ENCODE data around the gene FEZF1.
A peak's percentile ranks its signal among the peaks of the same experiment; 100 is the strongest.

FEZF1 gene

DNA sequence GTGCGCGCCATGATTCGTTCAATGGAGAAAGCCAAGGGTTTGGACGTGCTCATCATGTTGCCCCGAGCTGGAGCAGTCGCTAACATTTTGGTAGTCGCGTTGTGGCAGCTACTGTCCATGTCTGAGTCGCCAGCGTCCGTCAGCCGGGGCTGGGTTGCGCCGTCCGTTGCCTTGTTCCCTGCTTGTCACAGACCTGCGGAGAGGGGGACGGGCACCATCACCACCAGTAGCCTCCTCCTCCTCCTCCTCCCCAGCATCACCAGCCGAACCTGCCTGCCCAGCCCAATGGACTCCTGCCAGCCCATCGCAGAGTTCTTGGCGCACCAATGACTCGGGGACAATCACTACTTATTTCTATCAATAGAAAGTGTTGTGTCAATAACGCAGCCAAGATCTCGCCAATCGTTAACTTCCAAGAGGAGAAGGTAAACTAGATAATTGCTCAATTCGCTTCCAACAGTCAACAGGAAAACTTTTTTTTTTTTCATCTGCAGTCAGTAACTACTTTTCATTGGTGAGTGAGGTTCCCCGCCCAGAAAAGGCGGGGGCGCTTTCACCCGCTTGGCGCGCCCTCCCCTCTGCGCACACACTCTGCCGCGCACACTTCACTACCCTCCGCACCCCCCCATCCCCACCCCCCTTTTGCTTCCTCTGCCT, at the start of gene FEZF1:
Gene FEZF1, minus strand, starts transcription at position 432 of the 657 bp plus-strand sequence. Its CDS starts 313 bp downstream, at position 119.
- Histone ChIP-seq H3K27me3 (ENCODE audit: control insufficient read depth, insufficient read depth, low read length) (peaks cover 100% of the 10 kb centered on the region), H3K4me3 (ENCODE audit: low read depth, low read length) (peak within 1 kb of the TSS; percentile 58), H3K9ac (ENCODE audit: low read length) (no peak within 1 kb of the TSS), H3K4me1 (ENCODE audit: control insufficient read depth, insufficient read depth, low read length) (peaks cover 42% of the 10 kb centered on the region), H3K9me3 (ENCODE audit: control insufficient read depth, insufficient read depth, low read depth, low read length) (no peaks in the 10 kb centered on the region), H3K36me3 (ENCODE audit: control insufficient read depth, insufficient read depth, low read length) (no peaks in the 10 kb centered on the region), H3K27ac (ENCODE audit: low read depth, low read length) (no peak within 1 kb of the TSS)

GRCh38 chr7:122352454-122352853, 47.9 kb upstream of the FEZF1 start:
- Histone ChIP-seq H3K27me3 (ENCODE audit: control insufficient read depth, insufficient read depth, low read length) (no peaks in the 10 kb centered on the region), H3K27ac (ENCODE audit: low read depth, low read length) (no peak overlapping the region), H3K4me3 (ENCODE audit: low read depth, low read length) (no peak overlapping the region), H3K9me3 (ENCODE audit: control insufficient read depth, insufficient read depth, low read depth, low read length) (no peaks in the 10 kb centered on the region), H3K36me3 (ENCODE audit: control insufficient read depth, insufficient read depth, low read length) (no peaks in the 10 kb centered on the region), H3K9ac (ENCODE audit: low read length) (no peak overlapping the region), H3K4me1 (ENCODE audit: control insufficient read depth, insufficient read depth, low read length) (peaks cover 8% of the 10 kb centered on the region; the same call in 1 of the 2 replicates)

DNA sequence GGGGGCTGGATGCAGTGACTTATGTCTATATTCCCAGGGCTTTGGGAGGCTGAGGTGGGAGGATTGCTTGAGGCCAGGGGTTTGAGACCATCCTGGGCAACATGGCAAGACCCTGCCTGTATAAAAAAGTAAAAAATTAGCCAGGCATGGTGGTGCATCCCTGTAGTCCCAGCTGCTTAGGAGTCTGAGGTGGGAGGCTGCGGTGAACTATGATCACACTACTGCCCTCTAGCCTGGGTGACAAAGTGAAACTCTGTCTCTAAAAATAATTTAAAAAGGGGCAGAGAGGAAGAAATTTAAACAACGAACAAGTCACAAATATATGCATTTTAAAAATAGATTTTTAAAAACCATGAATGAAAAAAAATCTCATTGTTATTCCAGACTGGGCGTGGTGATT, 46.2 kb upstream of the FEZF1 start:
- no peak overlapping the region for H3K4me3 ChIP-seq (ENCODE audit: low read depth, low read length)
- no peaks in the 10 kb centered on the region for H3K9me3 ChIP-seq (ENCODE audit: control insufficient read depth, insufficient read depth, low read depth, low read length)
- no peaks in the 10 kb centered on the region for H3K27me3 ChIP-seq (ENCODE audit: control insufficient read depth, insufficient read depth, low read length)
- no peak overlapping the region for H3K27ac ChIP-seq (ENCODE audit: low read depth, low read length)
- no peaks in the 10 kb centered on the region for H3K36me3 ChIP-seq (ENCODE audit: control insufficient read depth, insufficient read depth, low read length)
- H3K4me1 ChIP-seq (ENCODE audit: control insufficient read depth, insufficient read depth, low read length) = peaks cover 8% of the 10 kb centered on the region; the same call in 1 of the 2 replicates
- no peak overlapping the region for H3K9ac ChIP-seq (ENCODE audit: low read length)

- Histone ChIP-seq H3K9me3 (ENCODE audit: control insufficient read depth, insufficient read depth, low read depth, low read length) (no peaks in the 10 kb centered on the region), H3K9ac (ENCODE audit: low read length) (no peak overlapping the region), H3K27ac (ENCODE audit: low read depth, low read length) (no peak overlapping the region), H3K4me1 (ENCODE audit: control insufficient read depth, insufficient read depth, low read length) (peaks cover 19% of the 10 kb centered on the region), H3K36me3 (ENCODE audit: control insufficient read depth, insufficient read depth, low read length) (no peaks in the 10 kb centered on the region), H3K4me3 (ENCODE audit: low read depth, low read length) (no peak overlapping the region), H3K27me3 (ENCODE audit: control insufficient read depth, insufficient read depth, low read length) (no peaks in the 10 kb centered on the region)
Measured at GRCh38 chr7:122344303-122344620, 39.7 kb upstream of the FEZF1 start.

DNA sequence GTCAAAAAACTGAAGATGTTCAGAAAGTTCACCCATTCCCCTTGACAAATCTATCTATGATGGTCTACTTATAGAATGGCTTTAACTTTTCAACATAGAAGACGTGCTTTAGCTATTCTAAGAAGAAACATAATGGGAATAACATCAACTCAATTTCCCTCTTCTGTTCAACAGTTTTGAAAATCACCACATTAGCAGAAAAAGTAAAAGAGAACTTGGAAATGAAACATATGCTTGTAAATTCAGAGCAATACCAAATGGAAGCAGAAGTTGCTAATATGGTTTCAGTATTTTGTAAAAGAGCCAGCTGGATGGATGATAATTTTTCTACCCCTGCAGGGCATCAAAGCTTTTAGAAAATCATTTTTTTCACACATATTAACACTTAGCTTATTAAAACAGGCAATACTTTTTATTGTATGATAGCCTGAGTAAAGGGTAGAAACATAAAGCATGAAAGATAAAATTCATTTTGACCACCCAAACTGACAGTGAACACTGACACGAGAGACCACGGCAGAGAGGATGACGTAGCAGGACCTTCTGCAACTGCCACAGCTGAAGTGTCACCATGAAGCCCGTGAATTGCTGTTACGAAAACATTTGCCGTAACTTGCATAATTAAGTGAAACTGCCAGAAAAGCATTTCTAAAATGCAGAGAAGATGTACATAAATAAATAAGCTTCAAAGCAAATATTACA, 39.2 kb upstream of the FEZF1 start:
- H3K4me1 ChIP-seq (ENCODE audit: control insufficient read depth, insufficient read depth, low read length) = peaks cover 19% of the 10 kb centered on the region
- H3K27ac ChIP-seq (ENCODE audit: low read depth, low read length) = no peak overlapping the region
- no peaks in the 10 kb centered on the region for H3K9me3 ChIP-seq (ENCODE audit: control insufficient read depth, insufficient read depth, low read depth, low read length)
- H3K4me3 ChIP-seq (ENCODE audit: low read depth, low read length) = no peak overlapping the region
- no peak overlapping the region for H3K9ac ChIP-seq (ENCODE audit: low read length)
- H3K36me3 ChIP-seq (ENCODE audit: control insufficient read depth, insufficient read depth, low read length) = no peaks in the 10 kb centered on the region
- H3K27me3 ChIP-seq (ENCODE audit: control insufficient read depth, insufficient read depth, low read length) = no peaks in the 10 kb centered on the region

DNA sequence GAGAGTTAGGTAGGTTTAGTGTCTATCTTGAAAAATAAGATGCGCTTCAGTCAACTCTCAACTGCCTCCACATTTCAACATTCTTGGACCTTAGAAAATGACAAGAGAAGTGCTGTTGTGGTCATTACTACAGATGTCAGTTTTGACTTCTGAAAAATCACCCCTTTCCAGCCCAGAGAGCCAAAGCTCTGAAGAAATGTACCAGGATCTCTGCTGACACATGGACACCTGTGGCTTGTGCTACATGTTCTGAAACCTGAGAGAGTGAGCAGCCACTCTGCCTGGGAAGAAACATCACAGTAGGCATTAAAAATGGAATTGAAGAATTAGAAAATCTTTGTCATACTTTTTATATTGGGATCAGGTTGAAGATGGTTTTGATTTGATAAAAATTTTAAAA, 35.9 kb upstream of the FEZF1 start:
- Histone ChIP-seq H3K27ac (ENCODE audit: low read depth, low read length) (no peak overlapping the region), H3K9ac (ENCODE audit: low read length) (no peak overlapping the region), H3K4me3 (ENCODE audit: low read depth, low read length) (no peak overlapping the region), H3K27me3 (ENCODE audit: control insufficient read depth, insufficient read depth, low read length) (no peaks in the 10 kb centered on the region), H3K4me1 (ENCODE audit: control insufficient read depth, insufficient read depth, low read length) (peaks cover 28% of the 10 kb centered on the region), H3K36me3 (ENCODE audit: control insufficient read depth, insufficient read depth, low read length) (no peaks in the 10 kb centered on the region), H3K9me3 (ENCODE audit: control insufficient read depth, insufficient read depth, low read depth, low read length) (no peaks in the 10 kb centered on the region)

DNA sequence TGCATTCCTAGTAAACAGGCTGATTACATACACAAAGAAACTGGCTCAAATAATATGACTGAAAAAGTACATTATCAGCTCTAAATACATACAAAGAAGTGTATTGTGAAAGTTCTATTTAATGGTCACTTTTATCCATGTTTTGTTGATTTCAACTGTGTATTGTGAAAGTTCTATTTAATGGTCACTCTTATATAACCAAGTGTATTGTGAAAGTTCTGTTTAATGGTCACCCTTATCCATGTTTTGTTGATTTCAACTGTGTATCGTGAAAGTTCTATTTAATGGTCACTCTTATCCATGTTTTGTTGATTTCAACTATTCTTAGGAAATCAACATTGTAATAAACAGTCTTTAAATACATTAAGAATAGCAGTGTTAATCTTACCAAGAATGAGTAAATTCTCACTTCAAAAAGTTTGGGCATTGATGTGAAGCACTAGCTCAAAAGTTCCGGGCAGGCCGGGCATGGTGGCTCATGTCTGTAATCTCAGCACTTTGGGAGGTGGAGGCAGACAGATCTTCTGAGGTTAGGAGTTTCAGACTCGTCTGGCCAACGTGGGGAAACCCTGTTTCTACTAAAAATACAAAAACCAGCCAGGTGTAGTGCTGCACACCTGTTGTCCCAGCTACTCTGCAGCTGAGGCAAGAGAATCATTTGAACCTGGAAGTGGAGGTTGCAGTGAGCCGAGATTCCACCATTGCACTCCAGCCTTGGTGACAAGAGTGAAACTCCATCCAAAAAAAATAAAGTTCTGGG, 34.8 kb upstream of the FEZF1 start:
- H3K27me3 ChIP-seq (ENCODE audit: control insufficient read depth, insufficient read depth, low read length) = no peaks in the 10 kb centered on the region
- no peaks in the 10 kb centered on the region for H3K36me3 ChIP-seq (ENCODE audit: control insufficient read depth, insufficient read depth, low read length)
- no peak overlapping the region for H3K4me3 ChIP-seq (ENCODE audit: low read depth, low read length)
- H3K27ac ChIP-seq (ENCODE audit: low read depth, low read length) = no peak overlapping the region
- no peak overlapping the region for H3K9ac ChIP-seq (ENCODE audit: low read length)
- H3K9me3 ChIP-seq (ENCODE audit: control insufficient read depth, insufficient read depth, low read depth, low read length) = no peaks in the 10 kb centered on the region
- H3K4me1 ChIP-seq (ENCODE audit: control insufficient read depth, insufficient read depth, low read length) = peaks cover 18% of the 10 kb centered on the region

DNA sequence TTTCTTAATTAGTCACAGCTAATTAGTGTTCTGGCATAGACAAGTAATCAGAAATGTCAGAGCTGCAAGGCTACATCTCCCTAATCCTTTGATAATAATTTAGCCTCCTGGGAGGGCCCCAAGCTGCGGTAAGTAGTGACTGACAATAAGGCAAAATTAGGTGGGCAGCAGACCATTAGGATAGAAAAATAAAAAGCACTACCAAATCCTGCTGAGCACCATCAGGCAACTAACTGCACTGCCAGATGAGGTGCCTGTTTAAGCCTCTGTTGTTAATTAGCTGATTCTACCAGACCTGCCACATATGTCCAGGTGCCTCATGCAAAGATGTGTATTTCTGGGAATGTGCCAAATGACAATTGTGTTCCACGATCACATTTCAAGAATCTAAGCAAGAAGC, 32.5 kb upstream of the FEZF1 start:
- no peak overlapping the region for H3K9ac ChIP-seq (ENCODE audit: low read length)
- no peaks in the 10 kb centered on the region for H3K27me3 ChIP-seq (ENCODE audit: control insufficient read depth, insufficient read depth, low read length)
- no peaks in the 10 kb centered on the region for H3K36me3 ChIP-seq (ENCODE audit: control insufficient read depth, insufficient read depth, low read length)
- H3K4me3 ChIP-seq (ENCODE audit: low read depth, low read length) = no peak overlapping the region
- no peaks in the 10 kb centered on the region for H3K9me3 ChIP-seq (ENCODE audit: control insufficient read depth, insufficient read depth, low read depth, low read length)
- no peak overlapping the region for H3K27ac ChIP-seq (ENCODE audit: low read depth, low read length)
- peaks cover 9% of the 10 kb centered on the region; the same call in 1 of the 2 replicates for H3K4me1 ChIP-seq (ENCODE audit: control insufficient read depth, insufficient read depth, low read length)

- peaks cover 35% of the 10 kb centered on the region for H3K4me1 ChIP-seq (ENCODE audit: control insufficient read depth, insufficient read depth, low read length)
- no peaks in the 10 kb centered on the region for H3K27me3 ChIP-seq (ENCODE audit: control insufficient read depth, insufficient read depth, low read length)
- no peak overlapping the region for H3K4me3 ChIP-seq (ENCODE audit: low read depth, low read length)
- H3K9ac ChIP-seq (ENCODE audit: low read length) = no peak overlapping the region
- no peak overlapping the region; the same call in 1 of the 2 replicates for H3K27ac ChIP-seq (ENCODE audit: low read depth, low read length)
- H3K9me3 ChIP-seq (ENCODE audit: control insufficient read depth, insufficient read depth, low read depth, low read length) = no peaks in the 10 kb centered on the region
- no peaks in the 10 kb centered on the region for H3K36me3 ChIP-seq (ENCODE audit: control insufficient read depth, insufficient read depth, low read length)
Measured at GRCh38 chr7:122329145-122329802, 24.7 kb upstream of the FEZF1 start.

DNA sequence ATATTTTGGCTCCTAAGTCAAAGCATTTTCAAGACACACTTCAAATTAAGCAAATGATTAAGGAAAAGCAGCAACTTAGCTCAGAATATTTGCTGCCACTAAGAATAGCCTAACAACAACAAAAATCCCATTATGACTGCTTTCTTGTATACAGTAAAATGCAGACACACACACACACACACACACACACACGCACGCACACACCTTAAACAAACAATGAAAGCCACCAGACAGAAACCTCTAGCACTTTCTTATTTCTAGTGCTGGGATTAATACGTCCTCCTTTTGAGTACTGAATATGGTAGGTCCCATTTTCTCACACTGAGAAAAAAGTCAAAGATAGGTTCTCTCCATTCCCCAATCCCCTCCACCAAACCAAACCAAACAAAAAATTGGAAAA, 23.4 kb upstream of the FEZF1 start:
- Histone ChIP-seq H3K9ac (ENCODE audit: low read length) (no peak overlapping the region), H3K9me3 (ENCODE audit: control insufficient read depth, insufficient read depth, low read depth, low read length) (no peaks in the 10 kb centered on the region), H3K27me3 (ENCODE audit: control insufficient read depth, insufficient read depth, low read length) (no peaks in the 10 kb centered on the region), H3K36me3 (ENCODE audit: control insufficient read depth, insufficient read depth, low read length) (no peaks in the 10 kb centered on the region), H3K27ac (ENCODE audit: low read depth, low read length) (no peak overlapping the region), H3K4me3 (ENCODE audit: low read depth, low read length) (no peak overlapping the region), H3K4me1 (ENCODE audit: control insufficient read depth, insufficient read depth, low read length) (peaks cover 35% of the 10 kb centered on the region)
